Activated T-cell treated with anti-CD3 and anti-CD28 coated beads, Interleukin-2, amount 50 U/mL, for 72 hours (primary cell): ENCODE results near the gene B3GALT2. TPM values are rescaled to one million over a fixed set of nuclear protein-coding genes. Genes with fewer than 3 reads are reported as not detected.
"Not testable (repeated sequence)": the region's sequence is repeated elsewhere in the genome, so short reads cannot be mapped to it uniquely, and the experiment has no call there.

Experiments
- ATAC-seq, 2 donors: fragments of 150-1000 bp; cut with Tn5 transposase; replicated peaks in 1 of 2; 2 replicates each; pipeline ENCODE4 v1.10.0; 2021; ENCODE audit warnings: moderate library complexity in 2 of 2, mild to moderate bottlenecking in 1 of 2
- DNase-seq, 2 donors: peaks; one replicate each; pipeline ENCODE4 v3.0.0; 2021 to 2022; ENCODE audit warnings: mixed read lengths in 1 of 2
- H3K27ac Mint-ChIP-seq: one replicate; pipeline ENCODE4 v1.8.0; 2022; ENCODE audit warnings: mild to moderate bottlenecking, moderate library complexity, mixed read lengths
- H3K27me3 Mint-ChIP-seq: one replicate; pipeline ENCODE4 v1.8.0; 2022; ENCODE audit warnings: low read depth, mixed read lengths
- H3K36me3 Mint-ChIP-seq, 2 donors: one replicate each; pipeline ENCODE4 v1.8.0; 2022; ENCODE audit warnings: mixed read lengths in 2 of 2, mild to moderate bottlenecking in 1 of 2; ENCODE audit not compliant: insufficient read depth in 2 of 2
- H3K4me1 Mint-ChIP-seq: one replicate; pipeline ENCODE4 v1.8.0; 2022; ENCODE audit warnings: low read depth, mixed read lengths
- H3K4me3 Mint-ChIP-seq, 2 donors: one replicate each; pipeline ENCODE4 v1.8.0; 2022; ENCODE audit warnings: mild to moderate bottlenecking in 2 of 2, mixed read lengths in 2 of 2, moderate library complexity in 2 of 2
- H3K9me3 Mint-ChIP-seq, 2 donors: one replicate each; pipeline ENCODE4 v1.8.0; 2022; ENCODE audit warnings: mixed read lengths in 2 of 2
- total RNA-seq, 2 donors: library from RNA; stranded (reverse); gene quantifications; one replicate each; pipeline ENCODE4 v1.2.3, GENCODE V29; 2022

The B3GALT2 gene
- total RNA-seq, 2 donors from 2014 or later = 0.07 to 0.10 TPM

GRCh38 chr1:193199940-193200339, 13.5 kb upstream of the B3GALT2 start:
- Mint-ChIP-seq H3K4me1 (peaks cover 18% of the 10 kb centered on the region), H3K27ac (no peak overlapping the region), H3K4me3 (no peak overlapping the region), H3K9me3 (no peaks in the 10 kb centered on the region), H3K27me3 (no peaks in the 10 kb centered on the region), H3K36me3 (peaks cover 0 to 4% of the 10 kb centered on the region in 2 donors)
- ATAC-seq = no peak
- no peak for DNase-seq

- ATAC-seq = no peak
- H3K27ac Mint-ChIP-seq = no peak overlapping the region
- H3K4me1 Mint-ChIP-seq = peaks cover 9% of the 10 kb centered on the region
These were observed 6.2 kb upstream of the B3GALT2 start for GRCh38 chr1:193192586-193192985.

GRCh38 chr1:193190096-193190744, 3.8 kb upstream of the B3GALT2 start:
- Mint-ChIP-seq H3K36me3 (peaks cover 5 to 9% of the 10 kb centered on the region in 2 donors), H3K27me3 (no peaks in the 10 kb centered on the region)

More at GRCh38 chr1:193192586-193192985, 6.2 kb upstream of the B3GALT2 start:
- peaks cover 5 to 9% of the 10 kb centered on the region in 2 donors for H3K36me3 Mint-ChIP-seq
- no peak overlapping the region for H3K4me3 Mint-ChIP-seq
- DNase-seq = no peak
- no peaks in the 10 kb centered on the region for H3K9me3 Mint-ChIP-seq
- H3K27me3 Mint-ChIP-seq = no peaks in the 10 kb centered on the region

GRCh38 chr1:193189442-193190095, 3.2 kb upstream of the B3GALT2 start:
- ATAC-seq (no peak), DNase-seq (no peak)
- Mint-ChIP-seq H3K36me3 (peaks cover 5 to 9% of the 10 kb centered on the region in 2 donors), H3K9me3 (no peaks in the 10 kb centered on the region), H3K4me3 (no peak overlapping the region), H3K4me1 (peaks cover 27% of the 10 kb centered on the region), H3K27me3 (no peaks in the 10 kb centered on the region), H3K27ac (peak overlapping the region; percentile 58)

More at GRCh38 chr1:193190096-193190744, 3.8 kb upstream of the B3GALT2 start:
- H3K27ac Mint-ChIP-seq = no peak overlapping the region
- ATAC-seq (no peak), DNase-seq (no peak)
- H3K9me3 Mint-ChIP-seq = no peaks in the 10 kb centered on the region
- no peak overlapping the region for H3K4me3 Mint-ChIP-seq
- H3K4me1 Mint-ChIP-seq = peaks cover 22% of the 10 kb centered on the region

- H3K27me3 Mint-ChIP-seq, ATAC-seq, H3K9me3 Mint-ChIP-seq, H3K27ac Mint-ChIP-seq, DNase-seq, H3K36me3 Mint-ChIP-seq, H3K4me3 Mint-ChIP-seq: not testable (repeated sequence)
- H3K4me1 Mint-ChIP-seq = peaks cover 27% of the 10 kb centered on the region
These were observed 2.5 kb upstream of the B3GALT2 start for GRCh38 chr1:193188915-193189314.

GRCh38 chr1:193187114-193187513, 701 bp upstream of the B3GALT2 start:
- no peak for DNase-seq
- H3K4me3 Mint-ChIP-seq = peak overlapping the region in 1 of 2 donors; percentile 83
- H3K9me3 Mint-ChIP-seq = no peaks in the 10 kb centered on the region
- peaks cover 3% of the 10 kb centered on the region in 2 donors for H3K36me3 Mint-ChIP-seq
- no peak for ATAC-seq
- peak overlapping the region; percentile 77 for H3K27ac Mint-ChIP-seq
- H3K4me1 Mint-ChIP-seq = peaks cover 27% of the 10 kb centered on the region
- no peaks in the 10 kb centered on the region for H3K27me3 Mint-ChIP-seq

GRCh38 chr1:193185211-193185610, 1.2 kb downstream of the B3GALT2 start:
- Mint-ChIP-seq H3K4me3 (peak overlapping the region; percentile 22 to 83), H3K27ac (peak overlapping the region; percentile 77), H3K36me3 (no peaks in the 10 kb centered on the region), H3K4me1 (peaks cover 27% of the 10 kb centered on the region), H3K27me3 (no peaks in the 10 kb centered on the region), H3K9me3 (no peaks in the 10 kb centered on the region)
- DNase-seq (no peak), ATAC-seq (no peak)

GRCh38 chr1:193184776-193185175, 1.6 kb downstream of the B3GALT2 start:
- ATAC-seq = no peak
- H3K4me1 Mint-ChIP-seq = peaks cover 27% of the 10 kb centered on the region

GRCh38 chr1:193183019-193183627, 3.3 kb downstream of the B3GALT2 start:
- DNase-seq (peak in 1 of 2 donors; percentile 19), ATAC-seq (peak in 1 of 2 donors; percentile 51)
- peak overlapping the region in 1 of 2 donors; percentile 63 for H3K4me3 Mint-ChIP-seq
- H3K4me1 Mint-ChIP-seq = peaks cover 27% of the 10 kb centered on the region
- no peaks in the 10 kb centered on the region for H3K36me3 Mint-ChIP-seq
- H3K9me3 Mint-ChIP-seq = no peaks in the 10 kb centered on the region
- H3K27me3 Mint-ChIP-seq = no peaks in the 10 kb centered on the region
- no peak overlapping the region for H3K27ac Mint-ChIP-seq

More at GRCh38 chr1:193184776-193185175, 1.6 kb downstream of the B3GALT2 start:
- Mint-ChIP-seq H3K27ac (peak overlapping the region; percentile 77), H3K9me3 (no peaks in the 10 kb centered on the region), H3K27me3 (no peaks in the 10 kb centered on the region), H3K4me3 (peak overlapping the region in 1 of 2 donors; percentile 83), H3K36me3 (no peaks in the 10 kb centered on the region)
- no peak for DNase-seq

- H3K4me1 Mint-ChIP-seq = peaks cover 23% of the 10 kb centered on the region
- no peak overlapping the region for H3K27ac Mint-ChIP-seq
- peaks cover 0 to 2% of the 10 kb centered on the region in 2 donors for H3K36me3 Mint-ChIP-seq
- no peaks in the 10 kb centered on the region for H3K27me3 Mint-ChIP-seq
- H3K9me3 Mint-ChIP-seq = no peaks in the 10 kb centered on the region
- H3K4me3 Mint-ChIP-seq = no peak overlapping the region
- ATAC-seq = no peak
- DNase-seq = no peak
These were observed 4.4 kb downstream of the B3GALT2 start for GRCh38 chr1:193181985-193182384.

GRCh38 chr1:193181536-193181935, 4.9 kb downstream of the B3GALT2 start:
- Mint-ChIP-seq H3K27ac (no peak overlapping the region), H3K36me3 (peaks cover 0 to 2% of the 10 kb centered on the region in 2 donors), H3K4me3 (no peak overlapping the region), H3K9me3 (no peaks in the 10 kb centered on the region), H3K27me3 (no peaks in the 10 kb centered on the region), H3K4me1 (peaks cover 18% of the 10 kb centered on the region)
- ATAC-seq (no peak), DNase-seq (no peak)

GRCh38 chr1:193179094-193179493, 7.3 kb downstream of the B3GALT2 start:
- H3K27ac Mint-ChIP-seq = no peak overlapping the region
- DNase-seq = no peak
- no peak for ATAC-seq
- peaks cover 2 to 5% of the 10 kb centered on the region in 2 donors for H3K36me3 Mint-ChIP-seq
- no peaks in the 10 kb centered on the region for H3K27me3 Mint-ChIP-seq
- peaks cover 2 to 3% of the 10 kb centered on the region in 2 donors for H3K9me3 Mint-ChIP-seq
- H3K4me3 Mint-ChIP-seq = no peak overlapping the region
- H3K4me1 Mint-ChIP-seq = no peaks in the 10 kb centered on the region

GRCh38 chr1:193176788-193177187, 9.6 kb downstream of the B3GALT2 start:
- DNase-seq (no peak), ATAC-seq (no peak)
- Mint-ChIP-seq H3K9me3 (peaks cover 2 to 3% of the 10 kb centered on the region in 2 donors), H3K27ac (no peak overlapping the region), H3K4me1 (no peaks in the 10 kb centered on the region), H3K36me3 (peaks cover 7 to 9% of the 10 kb centered on the region in 2 donors), H3K4me3 (no peak overlapping the region), H3K27me3 (no peaks in the 10 kb centered on the region)
